Measurements from ENCODE around the gene NR1D1.
A peak's percentile ranks its signal among the peaks of the same experiment; 100 is the strongest.

- no peak for TF ChIP-seq IKZF3 (tag by site-specific recombination; IDR thresholded peaks at IDR 0.05)
- no peak for TF ChIP-seq ZNF530 (tag by site-specific recombination; IDR thresholded peaks at IDR 0.05; ENCODE audit: low read depth)
- 0 out of 2 replicates have a peak, but pooled peaks have one; percentile 43 for TF ChIP-seq KLF17 (tag by site-specific recombination; IDR thresholded peaks at IDR 0.05)
These were observed 25.0 kb downstream of the NR1D1 start for GRCh38 chr17:40075201-40075941.

Data from HEK293 (cell line).